Panc1 (cell line): Measurements from ENCODE around the gene P2RY12. TPM values are rescaled to one million over a fixed set of nuclear protein-coding genes. Genes with fewer than 3 reads are reported as not detected.

Source experiments
- ATAC-seq: fragments of 200-7000 bp; cut with Tn5 transposase; 2 replicates; pipeline ENCODE4 v1.9.1; 2020; ENCODE audit warnings: mild to moderate bottlenecking, moderate library complexity
- BruUV-seq: library from RNA; stranded (reverse); fragments of 400-500 nt; replicated peaks from 2 replicates; lab custom pipeline; 2021; lab: Mats Ljungman, UMichigan
- CTCF ChIA-PET: fragments of 300-600 bp; sonication (Branson Sonifier 250); formaldehyde crosslinking; loops from one replicate; lab custom pipeline; 2022; ENCODE audit warnings: antibody characterized with exemption; lab: Charles Lee
- POLR2A ChIA-PET: fragments of 300-600 bp; sonication (Branson Sonifier 250); formaldehyde crosslinking; loops from one replicate; lab custom pipeline; 2022; ENCODE audit warnings: antibody characterized with exemption; lab: Charles Lee
- DNase-seq: peaks from one replicate; pipeline ENCODE4 v3.0.0-alpha.2; 2010; ENCODE audit warnings: low read depth, low spot score
- H3K27ac ChIP-seq: 2 replicates; pipeline ENCODE4 v1.5.1; 2011; ENCODE audit warnings: mild to moderate bottlenecking, low read length, inconsistent platforms
- H3K27me3 ChIP-seq: fragments of 200-500 bp; sonication (Bioruptor generic); 2 replicates; pipeline ENCODE4 v1.6.0; 2014; ENCODE audit warnings: low read length, inconsistent platforms; ENCODE audit not compliant: control insufficient read depth, insufficient read depth
- H3K36me3 ChIP-seq: fragments of 200-500 bp; sonication (Bioruptor generic); 2 replicates; pipeline ENCODE4 v1.5.1; 2014; ENCODE audit warnings: inconsistent platforms, mild to moderate bottlenecking, low read length, moderate library complexity; ENCODE audit not compliant: control insufficient read depth, insufficient read depth
- H3K4me1 ChIP-seq: 2 replicates; pipeline ENCODE4 v1.5.1; 2011; ENCODE audit warnings: inconsistent platforms, mild to moderate bottlenecking, low read length, moderate library complexity; ENCODE audit not compliant: control insufficient read depth, insufficient read depth
- H3K4me3 ChIP-seq, 2 experiments: 2 replicates each; pipeline ENCODE4 v1.5.1; 2011 to 2012; ENCODE audit warnings: low read depth in 2 of 2, low read length in 2 of 2, mild to moderate bottlenecking in 2 of 2, inconsistent platforms in 1 of 2, moderate library complexity in 1 of 2
- H3K9me3 ChIP-seq: fragments of 200-500 bp; sonication (Bioruptor generic); 2 replicates; pipeline ENCODE4 v1.5.1; 2014; ENCODE audit warnings: low read depth, mild to moderate bottlenecking, inconsistent platforms, low read length, moderate library complexity; ENCODE audit not compliant: control insufficient read depth, insufficient read depth
- POLR2AphosphoS5 ChIP-seq: IDR thresholded peaks from 2 replicates; pipeline ENCODE4 v1.6.1; 2012; ENCODE audit warnings: mild to moderate bottlenecking, low read depth, low read length, moderate library complexity
- SIN3A ChIP-seq: IDR thresholded peaks from 2 replicates; pipeline ENCODE4 v1.6.1; 2012; ENCODE audit warnings: low read depth, mild to moderate bottlenecking, low read length, moderate library complexity, borderline replicate concordance; ENCODE audit not compliant: insufficient read depth
- TCF7L2 ChIP-seq: IDR thresholded peaks from 2 replicates; pipeline ENCODE4 v1.6.1; 2011; ENCODE audit warnings: mild to moderate bottlenecking, low read depth, low read length, inconsistent platforms
- in situ Hi-C: cut with HindIII; loops from 2 replicates; pipeline ENCODE4 v1.10.0; 2016; ENCODE audit warnings: low sequenced_read_pairs, low pct_unique_long_range_greater_than_20kb
- intact Hi-C: fragments of 100-400 bp; cut with micrococcal nuclease; formaldehyde crosslinking; loops from one replicate; pipeline ENCODE4 v1.10.0; 2022; ENCODE audit not compliant: unreplicated experiment
- total RNA-seq: library from RNA; stranded (reverse); gene quantifications from one replicate; pipeline ENCODE4 v1.2.1, GENCODE V29; 2021; ENCODE audit not compliant: unreplicated experiment
- TF ChIP-seq, protein P1 (sequence below), 2 experiments: IDR thresholded peaks; 2 replicates each; pipeline ENCODE4 v1.6.1; 2011 to 2012; ENCODE audit warnings: low read depth in 2 of 2, control low read depth in 1 of 2, low read length in 1 of 2, mild to moderate bottlenecking in 1 of 2, moderate library complexity in 1 of 2; ENCODE audit not compliant: insufficient read depth in 1 of 2
- TF ChIP-seq, protein P2 (sequence below): fragments of 450-650 bp; IDR thresholded peaks from 2 replicates; pipeline ENCODE4 v1.5.1; 2017; ENCODE audit warnings: mild to moderate bottlenecking

Gene P2RY12
- total RNA-seq, 1 experiment from 2014 or later, result not detected

DNA sequence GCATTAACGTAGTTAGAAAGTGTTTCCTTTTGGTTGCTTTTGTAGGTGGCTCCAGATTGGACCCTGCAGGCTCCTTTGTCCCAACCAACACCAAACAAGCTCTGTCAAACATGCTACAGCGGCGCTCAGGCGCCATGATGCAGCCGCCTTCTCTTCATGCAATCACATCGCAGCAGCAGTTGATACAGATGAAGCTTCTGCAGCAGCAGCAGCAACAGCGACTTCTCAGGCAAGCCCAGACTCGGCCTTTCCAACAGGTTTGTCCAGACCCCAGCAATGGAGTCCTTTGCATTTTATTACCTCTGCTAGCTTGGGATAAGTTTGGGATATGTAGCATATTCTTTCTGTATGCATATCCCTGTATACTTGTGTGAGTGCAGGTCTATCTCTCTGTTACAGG lies 10.1 kb upstream of the P2RY12 start:
- no peak overlapping the region for H3K27ac ChIP-seq
- no peaks in the 10 kb centered on the region for H3K9me3 ChIP-seq
- no peaks in the 10 kb centered on the region for H3K27me3 ChIP-seq
- H3K4me3 ChIP-seq, result no peak overlapping the region
- ATAC-seq, result no peak
- no peak for DNase-seq
- POLR2A ChIA-PET, result no interaction called here
- H3K4me1 ChIP-seq, result no peaks in the 10 kb centered on the region
- CTCF ChIA-PET, result no interaction called here
- TF ChIP-seq POLR2AphosphoS5 (no peak), SIN3A (no peak), TCF7L2 (no peak)
- TF ChIP-seq, protein P1, sequence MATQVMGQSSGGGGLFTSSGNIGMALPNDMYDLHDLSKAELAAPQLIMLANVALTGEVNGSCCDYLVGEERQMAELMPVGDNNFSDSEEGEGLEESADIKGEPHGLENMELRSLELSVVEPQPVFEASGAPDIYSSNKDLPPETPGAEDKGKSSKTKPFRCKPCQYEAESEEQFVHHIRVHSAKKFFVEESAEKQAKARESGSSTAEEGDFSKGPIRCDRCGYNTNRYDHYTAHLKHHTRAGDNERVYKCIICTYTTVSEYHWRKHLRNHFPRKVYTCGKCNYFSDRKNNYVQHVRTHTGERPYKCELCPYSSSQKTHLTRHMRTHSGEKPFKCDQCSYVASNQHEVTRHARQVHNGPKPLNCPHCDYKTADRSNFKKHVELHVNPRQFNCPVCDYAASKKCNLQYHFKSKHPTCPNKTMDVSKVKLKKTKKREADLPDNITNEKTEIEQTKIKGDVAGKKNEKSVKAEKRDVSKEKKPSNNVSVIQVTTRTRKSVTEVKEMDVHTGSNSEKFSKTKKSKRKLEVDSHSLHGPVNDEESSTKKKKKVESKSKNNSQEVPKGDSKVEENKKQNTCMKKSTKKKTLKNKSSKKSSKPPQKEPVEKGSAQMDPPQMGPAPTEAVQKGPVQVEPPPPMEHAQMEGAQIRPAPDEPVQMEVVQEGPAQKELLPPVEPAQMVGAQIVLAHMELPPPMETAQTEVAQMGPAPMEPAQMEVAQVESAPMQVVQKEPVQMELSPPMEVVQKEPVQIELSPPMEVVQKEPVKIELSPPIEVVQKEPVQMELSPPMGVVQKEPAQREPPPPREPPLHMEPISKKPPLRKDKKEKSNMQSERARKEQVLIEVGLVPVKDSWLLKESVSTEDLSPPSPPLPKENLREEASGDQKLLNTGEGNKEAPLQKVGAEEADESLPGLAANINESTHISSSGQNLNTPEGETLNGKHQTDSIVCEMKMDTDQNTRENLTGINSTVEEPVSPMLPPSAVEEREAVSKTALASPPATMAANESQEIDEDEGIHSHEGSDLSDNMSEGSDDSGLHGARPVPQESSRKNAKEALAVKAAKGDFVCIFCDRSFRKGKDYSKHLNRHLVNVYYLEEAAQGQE (IDR thresholded peaks at IDR 0.05; ENCODE audit: insufficient read depth in 1 of 2, low read depth in 2 of 2, low read length in 1 of 2), result no peak
- TF ChIP-seq, protein P2, sequence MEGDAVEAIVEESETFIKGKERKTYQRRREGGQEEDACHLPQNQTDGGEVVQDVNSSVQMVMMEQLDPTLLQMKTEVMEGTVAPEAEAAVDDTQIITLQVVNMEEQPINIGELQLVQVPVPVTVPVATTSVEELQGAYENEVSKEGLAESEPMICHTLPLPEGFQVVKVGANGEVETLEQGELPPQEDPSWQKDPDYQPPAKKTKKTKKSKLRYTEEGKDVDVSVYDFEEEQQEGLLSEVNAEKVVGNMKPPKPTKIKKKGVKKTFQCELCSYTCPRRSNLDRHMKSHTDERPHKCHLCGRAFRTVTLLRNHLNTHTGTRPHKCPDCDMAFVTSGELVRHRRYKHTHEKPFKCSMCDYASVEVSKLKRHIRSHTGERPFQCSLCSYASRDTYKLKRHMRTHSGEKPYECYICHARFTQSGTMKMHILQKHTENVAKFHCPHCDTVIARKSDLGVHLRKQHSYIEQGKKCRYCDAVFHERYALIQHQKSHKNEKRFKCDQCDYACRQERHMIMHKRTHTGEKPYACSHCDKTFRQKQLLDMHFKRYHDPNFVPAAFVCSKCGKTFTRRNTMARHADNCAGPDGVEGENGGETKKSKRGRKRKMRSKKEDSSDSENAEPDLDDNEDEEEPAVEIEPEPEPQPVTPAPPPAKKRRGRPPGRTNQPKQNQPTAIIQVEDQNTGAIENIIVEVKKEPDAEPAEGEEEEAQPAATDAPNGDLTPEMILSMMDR, result no peak
- H3K36me3 ChIP-seq, result no peaks in the 10 kb centered on the region
- in situ Hi-C loops (no loop called here), intact Hi-C loops (no loop called here)
- BruUV-seq, result no TSS peak

DNA sequence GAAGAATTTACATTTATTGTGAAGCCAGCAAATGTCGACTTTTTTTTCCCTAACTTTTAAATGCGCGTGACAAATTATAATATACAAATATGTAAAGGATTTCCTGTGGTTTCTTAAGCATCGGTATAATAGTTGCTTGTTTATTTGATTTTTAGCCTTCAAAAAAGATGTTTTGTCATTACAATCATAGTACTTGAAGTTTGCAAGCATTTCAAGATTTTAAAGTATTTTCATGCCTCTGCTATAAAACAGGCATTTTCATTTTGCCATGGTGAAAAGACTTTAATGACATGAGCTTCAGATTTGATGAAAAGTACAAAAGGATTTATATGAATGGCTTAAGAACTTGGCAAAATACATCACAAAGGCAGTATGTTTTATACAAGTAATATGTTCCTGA lies 9.4 kb upstream of the P2RY12 start:
- no peak for ATAC-seq
- in situ Hi-C loops (no loop called here), intact Hi-C loops (no loop called here)
- H3K36me3 ChIP-seq, result no peaks in the 10 kb centered on the region
- CTCF ChIA-PET, result no interaction called here
- POLR2A ChIA-PET, result no interaction called here
- no peak overlapping the region for H3K4me3 ChIP-seq
- no peaks in the 10 kb centered on the region for H3K4me1 ChIP-seq
- BruUV-seq, result no TSS peak
- TF ChIP-seq TCF7L2 (no peak), SIN3A (no peak), POLR2AphosphoS5 (no peak)
- TF ChIP-seq, protein P1 (IDR thresholded peaks at IDR 0.05; ENCODE audit: insufficient read depth in 1 of 2, low read depth in 2 of 2, low read length in 1 of 2), result no peak
- TF ChIP-seq, protein P2, result no peak
- H3K27ac ChIP-seq, result no peak overlapping the region
- H3K9me3 ChIP-seq, result no peaks in the 10 kb centered on the region
- no peak for DNase-seq
- no peaks in the 10 kb centered on the region for H3K27me3 ChIP-seq
